ENCODE measurements around the gene PLEKHM2. TPM values are rescaled to one million over a fixed set of nuclear protein-coding genes. Genes with fewer than 3 reads are reported as not detected.

Gene PLEKHM2
- total RNA-seq, 1 donor from 2014 or later, result 52.1 TPM

DNA sequence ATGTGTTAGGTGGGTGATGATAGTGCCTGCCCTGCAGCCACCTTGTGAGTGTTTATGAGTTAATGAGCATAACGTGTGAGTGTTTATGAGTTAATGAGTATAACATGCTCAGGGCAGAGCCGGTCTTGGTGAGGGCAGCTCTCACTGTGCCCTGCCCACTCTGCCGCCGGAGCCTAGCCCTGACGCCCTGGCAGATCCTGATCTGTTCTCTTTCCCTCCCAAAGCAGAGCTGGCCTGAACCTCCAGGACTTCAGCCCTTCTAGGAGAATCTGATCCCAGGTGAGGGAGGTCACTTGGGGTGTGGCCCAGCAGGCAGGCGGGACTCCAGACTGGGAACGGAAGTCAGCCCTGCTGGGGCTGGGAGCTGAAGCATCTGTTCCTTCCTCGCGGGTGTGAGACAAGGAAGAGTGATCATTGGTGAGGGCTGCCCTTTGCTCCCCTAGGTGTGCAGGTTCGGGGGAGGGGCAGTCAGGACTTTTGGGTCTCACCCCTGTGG lies 80.2 kb downstream of the PLEKHM2 start:
- no peak overlapping the region for H3K4me3 ChIP-seq (ENCODE audit: low read depth, low read length)
- no peak for DNase-seq (ENCODE audit: low read depth)
- peaks cover 3% of the 10 kb centered on the region for H3K36me3 ChIP-seq (ENCODE audit: control insufficient read depth, insufficient read depth, low read length)

DNA sequence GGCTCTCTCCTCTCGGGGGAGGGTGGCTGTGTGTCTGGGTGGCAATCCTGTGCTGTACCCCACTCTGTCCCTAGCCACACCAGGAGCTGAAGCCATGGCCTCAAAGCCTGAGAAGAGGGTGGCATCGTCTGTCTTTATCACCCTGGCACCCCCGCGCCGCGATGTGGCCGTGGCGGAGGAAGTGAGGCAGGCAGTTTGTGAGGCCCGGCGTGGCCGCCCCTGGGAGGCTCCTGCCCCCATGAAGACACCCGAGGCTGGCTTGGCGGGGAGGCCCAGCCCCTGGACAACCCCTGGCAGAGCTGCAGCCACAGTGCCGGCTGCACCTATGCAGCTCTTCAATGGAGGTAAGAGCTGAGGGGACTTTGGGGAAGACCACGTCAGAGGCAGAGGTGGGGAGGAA lies 80.8 kb downstream of the PLEKHM2 start:
- Histone ChIP-seq H3K36me3 (ENCODE audit: control insufficient read depth, insufficient read depth, low read length) (peaks cover 3% of the 10 kb centered on the region), H3K27me3 (ENCODE audit: control insufficient read depth, insufficient read depth, low read length) (no peaks in the 10 kb centered on the region), H3K4me3 (ENCODE audit: low read depth, low read length) (no peak overlapping the region)
- TF ChIP-seq CTCF (IDR thresholded peaks at IDR 0.05; ENCODE audit: insufficient read depth, low read length, poor library complexity, severe bottlenecking), result no peak
- no peak for DNase-seq (ENCODE audit: low read depth)

More for the DNA sequence above, 80.2 kb downstream of the PLEKHM2 start:
- TF ChIP-seq CTCF (IDR thresholded peaks at IDR 0.05; ENCODE audit: insufficient read depth, low read length, poor library complexity, severe bottlenecking), result no peak
- no peaks in the 10 kb centered on the region for H3K27me3 ChIP-seq (ENCODE audit: control insufficient read depth, insufficient read depth, low read length)

DNA sequence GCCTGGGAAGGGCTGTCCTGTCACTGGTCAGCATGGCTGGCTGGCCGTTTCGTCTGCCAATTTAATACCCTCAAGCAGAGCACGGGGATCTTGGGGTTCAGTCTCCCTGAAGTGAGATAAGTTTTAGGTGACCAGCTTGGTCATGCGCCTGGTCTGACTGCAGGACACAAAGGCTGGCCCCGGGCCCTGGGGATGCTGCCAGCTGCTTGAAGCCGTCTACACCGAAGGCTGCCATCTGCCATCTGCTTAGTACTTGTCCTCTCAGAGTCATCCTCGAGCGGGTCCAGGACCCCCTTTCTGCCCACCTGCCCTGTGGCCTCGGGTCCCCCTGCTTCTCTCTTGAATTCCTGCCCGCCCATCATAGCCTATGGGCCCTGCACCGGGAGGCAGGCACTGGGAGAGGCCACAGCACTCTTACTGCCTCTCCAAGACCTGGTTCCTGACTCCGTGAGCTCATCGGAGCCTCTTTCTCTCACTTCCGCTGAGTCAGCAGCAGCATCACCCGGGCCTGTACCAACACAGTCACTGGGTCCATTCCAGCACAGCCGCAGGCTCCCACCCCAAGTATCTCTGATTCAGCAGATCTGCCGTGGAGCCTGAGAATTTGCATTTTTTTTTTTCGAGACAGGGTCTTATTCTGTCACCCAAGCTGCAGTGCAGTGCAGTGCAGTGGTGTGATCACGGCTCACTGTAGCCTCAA lies 81.5 kb downstream of the PLEKHM2 start:
- TF ChIP-seq CTCF (IDR thresholded peaks at IDR 0.05; ENCODE audit: insufficient read depth, low read length, poor library complexity, severe bottlenecking), result no peak
- Histone ChIP-seq H3K27me3 (ENCODE audit: control insufficient read depth, insufficient read depth, low read length) (no peaks in the 10 kb centered on the region), H3K4me3 (ENCODE audit: low read depth, low read length) (no peak overlapping the region), H3K36me3 (ENCODE audit: control insufficient read depth, insufficient read depth, low read length) (peaks cover 4% of the 10 kb centered on the region)
- no peak for DNase-seq (ENCODE audit: low read depth)

GRCh38 chr1:15767941-15768340 lies 83.8 kb downstream of the PLEKHM2 start:
- peaks cover 4% of the 10 kb centered on the region for H3K36me3 ChIP-seq (ENCODE audit: control insufficient read depth, insufficient read depth, low read length)
- DNase-seq (ENCODE audit: low read depth), result no peak
- H3K4me3 ChIP-seq (ENCODE audit: low read depth, low read length), result no peak overlapping the region
- no peaks in the 10 kb centered on the region for H3K27me3 ChIP-seq (ENCODE audit: control insufficient read depth, insufficient read depth, low read length)
- no peak for TF ChIP-seq CTCF (IDR thresholded peaks at IDR 0.05; ENCODE audit: insufficient read depth, low read length, poor library complexity, severe bottlenecking)

DNA sequence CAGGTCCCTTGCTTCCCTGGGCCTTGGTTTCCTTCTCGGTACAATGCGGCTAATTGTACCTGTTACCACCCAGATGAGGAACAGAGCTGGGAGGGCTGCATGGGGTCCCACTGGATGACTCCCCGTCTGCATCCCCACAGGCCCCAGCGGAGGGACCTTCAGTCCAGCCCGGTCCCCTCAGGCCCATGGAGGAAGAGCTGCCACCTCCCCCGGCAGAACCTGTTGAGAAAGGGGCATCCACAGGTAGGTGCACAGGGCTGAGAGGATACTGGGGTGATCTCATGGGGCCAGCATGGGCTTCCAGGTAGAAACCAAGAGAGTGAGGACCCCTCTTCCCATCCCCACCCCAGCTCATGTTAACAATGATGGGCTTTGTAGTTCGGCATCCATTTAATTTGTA lies 84.3 kb downstream of the PLEKHM2 start:
- no peak for TF ChIP-seq CTCF (IDR thresholded peaks at IDR 0.05; ENCODE audit: insufficient read depth, low read length, poor library complexity, severe bottlenecking)
- no peak for DNase-seq (ENCODE audit: low read depth)
- Histone ChIP-seq H3K4me3 (ENCODE audit: low read depth, low read length) (no peak overlapping the region), H3K27me3 (ENCODE audit: control insufficient read depth, insufficient read depth, low read length) (no peaks in the 10 kb centered on the region), H3K36me3 (ENCODE audit: control insufficient read depth, insufficient read depth, low read length) (peaks cover 4% of the 10 kb centered on the region)
